ENCODE measurements around the gene MDFIC.

The MDFIC gene

DNA sequence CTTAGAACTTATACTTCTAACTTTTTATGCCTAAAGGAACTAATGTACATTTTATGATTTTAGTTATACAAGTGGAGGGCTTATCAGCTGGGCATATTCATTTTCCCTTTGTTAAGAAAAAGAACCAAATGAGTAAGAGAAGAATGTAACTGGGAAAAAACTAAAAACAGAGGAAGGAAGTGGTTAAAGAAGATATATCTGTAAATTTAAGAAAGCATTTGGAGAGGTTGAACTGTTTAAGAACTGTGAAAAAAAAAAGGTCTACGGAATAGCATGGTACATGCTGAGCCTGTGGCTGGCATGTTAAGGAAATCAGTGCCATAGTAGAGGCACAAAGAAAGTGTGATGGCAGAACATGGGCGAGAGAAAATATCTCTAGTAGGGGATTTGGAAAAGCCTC is 6.2 kb downstream of the MDFIC start:
- no peak for DNase-seq (ENCODE audit: low spot score)

DNA sequence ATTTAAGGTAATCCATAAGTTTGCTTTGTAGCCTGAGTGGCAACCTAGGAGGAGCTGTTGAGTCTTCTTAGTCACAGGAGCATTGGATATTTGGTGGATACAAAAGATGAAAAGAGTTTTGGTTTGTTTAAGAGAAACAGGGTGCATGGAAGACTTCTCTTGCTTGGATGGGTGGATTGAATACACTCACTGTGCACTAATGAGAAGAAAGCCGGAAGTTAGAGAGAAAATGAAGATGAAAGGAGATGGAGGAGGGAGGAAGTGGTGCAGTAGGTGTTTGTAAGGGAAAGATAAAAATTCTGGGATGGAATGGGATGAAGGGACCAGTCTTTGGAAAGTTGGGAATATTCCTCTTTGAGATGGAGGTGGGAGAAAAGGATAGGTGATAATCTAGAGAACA is 7.7 kb downstream of the MDFIC start:
- DNase-seq (ENCODE audit: low spot score), result no peak

DNA sequence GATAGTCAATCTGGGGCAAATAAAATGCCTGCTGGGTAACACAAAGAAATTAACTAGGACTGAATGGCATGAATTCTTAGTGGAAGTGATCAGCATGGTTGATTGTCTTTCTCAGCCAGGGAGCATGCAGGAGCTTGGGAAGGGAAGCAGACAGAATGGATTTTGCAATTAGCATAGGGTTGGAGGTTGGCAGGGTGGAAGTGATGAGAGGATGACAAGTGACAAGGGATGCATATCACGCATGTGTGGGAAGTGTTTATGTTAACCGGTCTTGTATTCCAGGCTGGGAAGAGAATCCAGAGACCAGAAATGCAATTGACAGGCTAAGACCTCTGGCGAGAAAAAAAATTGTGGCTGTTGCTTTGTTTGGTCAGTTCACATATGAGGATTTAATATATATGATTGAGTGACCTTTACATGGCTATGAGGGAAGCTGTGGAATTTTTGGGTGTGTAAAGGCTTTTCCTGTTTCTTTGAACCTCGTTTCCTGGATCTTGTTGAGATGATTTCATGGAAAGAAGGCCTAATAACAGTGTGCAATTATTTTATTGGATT is 8.3 kb downstream of the MDFIC start:
- no peak for DNase-seq (ENCODE audit: low spot score)

DNA sequence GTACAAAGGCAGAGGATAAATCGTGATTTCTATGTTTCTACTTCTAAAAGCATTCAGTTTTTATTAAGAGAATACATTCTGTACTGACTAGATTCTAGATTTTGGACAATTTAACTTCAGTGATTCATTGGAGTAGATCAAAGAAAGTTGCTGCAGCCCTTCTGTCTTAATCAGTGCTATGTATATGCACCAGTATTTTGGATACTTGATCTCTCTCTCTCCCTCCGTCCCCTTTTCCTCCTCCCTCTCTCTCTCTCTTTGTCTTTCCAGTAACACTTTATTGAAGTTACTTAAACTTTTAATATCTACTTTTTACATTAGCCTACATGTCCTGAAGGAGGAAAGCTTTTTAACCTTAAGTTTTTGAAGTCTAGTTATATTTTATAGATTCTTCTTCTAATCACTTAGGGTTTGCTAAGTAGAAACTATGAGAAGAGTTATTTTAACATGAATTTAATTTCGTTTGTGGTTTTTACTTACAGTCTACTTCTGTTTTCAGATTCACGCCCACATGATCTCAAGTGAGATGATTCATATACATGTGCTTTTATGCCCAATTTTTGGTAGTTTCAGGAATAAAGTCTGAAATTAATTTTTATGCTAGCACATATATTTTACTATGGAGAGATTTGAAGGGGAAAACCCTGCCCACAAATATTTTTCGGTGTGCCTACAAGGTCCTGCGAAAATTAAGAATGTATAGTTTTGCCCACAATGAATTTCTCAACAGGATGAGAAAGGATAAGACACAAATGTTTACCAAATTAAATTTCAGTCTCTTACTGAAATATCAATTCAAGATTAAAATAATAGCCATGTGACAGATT is 9.1 kb downstream of the MDFIC start:
- DNase-seq (ENCODE audit: low spot score), result peak; percentile 47

DNA sequence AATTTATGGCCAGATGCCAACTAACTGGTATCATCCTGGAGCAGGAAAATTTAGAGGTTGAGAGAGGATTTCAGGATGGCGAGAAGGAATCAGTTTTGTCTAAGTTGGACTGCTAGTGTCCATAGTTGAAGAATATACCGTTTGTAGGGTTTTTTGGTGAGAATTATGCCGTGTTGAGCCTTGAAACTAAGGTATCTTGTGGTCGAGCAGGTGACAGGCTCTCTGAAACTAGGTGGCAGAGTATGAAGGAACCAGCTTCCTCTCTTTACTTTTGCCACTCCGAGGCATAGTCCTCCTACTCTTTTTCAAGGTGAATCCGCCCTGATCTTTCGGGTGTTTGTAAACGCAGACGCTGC is 9.7 kb downstream of the MDFIC start:
- peak; percentile 62 for DNase-seq (ENCODE audit: low spot score)

DNA sequence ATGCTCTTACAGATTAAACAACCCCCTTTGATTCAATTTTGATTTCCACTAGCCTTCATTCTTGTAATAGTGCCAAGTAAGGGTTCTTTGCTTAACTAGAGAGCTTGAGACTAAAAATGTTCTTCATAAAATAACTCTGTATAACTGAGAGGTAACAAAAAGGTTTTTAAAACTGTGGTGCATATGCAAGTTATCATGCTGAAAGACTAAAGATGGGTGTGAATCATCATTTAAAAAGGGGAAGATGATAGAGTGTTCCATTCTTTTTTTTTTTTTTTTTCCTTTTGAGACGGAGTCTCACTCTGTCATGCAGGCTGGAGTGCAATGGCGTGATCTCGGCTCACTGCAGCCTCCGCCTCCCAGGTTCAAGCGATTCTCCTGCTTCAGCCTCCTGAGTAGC is 11.1 kb downstream of the MDFIC start:
- no peak for DNase-seq (ENCODE audit: low spot score)

DNA sequence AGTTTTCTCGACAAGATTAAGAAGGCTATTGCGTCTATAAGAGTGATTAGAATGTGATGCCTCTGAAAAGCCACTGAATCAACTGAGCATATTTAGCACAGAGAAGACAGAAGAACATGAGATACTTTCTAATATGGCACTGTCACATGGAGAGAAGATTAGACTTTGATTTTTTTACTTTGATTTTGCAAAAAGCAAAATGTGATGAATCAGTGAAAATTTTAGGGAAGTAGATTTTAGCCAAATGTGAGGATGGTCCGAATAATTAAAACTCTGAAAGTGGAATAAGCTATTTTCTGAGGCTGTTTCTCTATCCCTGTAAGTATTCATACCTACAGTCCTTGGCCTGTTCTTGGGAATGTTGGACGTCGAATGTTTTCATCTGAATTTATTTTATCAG is 11.8 kb downstream of the MDFIC start:
- no peak for DNase-seq (ENCODE audit: low spot score)

DNA sequence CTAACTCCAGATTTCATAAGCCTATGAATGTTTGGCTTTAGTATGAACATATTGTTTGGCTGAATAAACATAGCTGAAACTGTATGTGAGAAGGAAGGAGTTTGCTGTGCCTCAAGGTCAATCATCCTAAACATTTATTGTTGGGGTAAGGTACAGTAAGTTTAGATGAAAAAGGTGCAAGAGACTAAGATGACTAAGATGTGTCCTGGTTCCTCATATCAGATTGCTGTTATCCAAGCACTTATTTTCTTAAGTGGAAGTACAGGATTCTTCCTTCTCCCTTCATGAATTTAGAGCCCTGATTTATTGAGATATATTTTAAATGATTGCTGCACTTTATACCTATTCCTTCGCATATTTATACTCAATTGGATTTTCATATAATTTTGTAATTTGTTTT is 12.2 kb downstream of the MDFIC start:
- no peak for DNase-seq (ENCODE audit: low spot score)

DNA sequence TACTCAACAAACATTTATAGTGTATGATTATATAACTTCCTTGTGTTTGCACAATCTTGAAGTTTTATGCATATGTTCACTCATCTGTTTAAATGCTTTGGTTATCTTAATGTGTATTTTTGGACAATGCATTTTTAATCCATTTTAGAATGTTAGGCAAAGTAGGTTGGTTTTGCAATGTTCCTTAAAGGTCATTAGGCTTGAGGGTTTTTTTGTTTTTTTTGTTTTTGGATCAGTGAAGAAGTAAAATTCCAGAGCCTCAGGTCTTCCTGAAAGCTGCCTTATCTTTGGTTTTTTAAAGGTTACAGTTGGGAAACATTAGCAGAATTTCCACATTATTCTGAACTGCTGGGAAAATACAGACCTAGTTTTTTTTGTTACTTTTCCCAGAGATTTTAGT is 12.8 kb downstream of the MDFIC start:
- no peak for DNase-seq (ENCODE audit: low spot score)

DNA sequence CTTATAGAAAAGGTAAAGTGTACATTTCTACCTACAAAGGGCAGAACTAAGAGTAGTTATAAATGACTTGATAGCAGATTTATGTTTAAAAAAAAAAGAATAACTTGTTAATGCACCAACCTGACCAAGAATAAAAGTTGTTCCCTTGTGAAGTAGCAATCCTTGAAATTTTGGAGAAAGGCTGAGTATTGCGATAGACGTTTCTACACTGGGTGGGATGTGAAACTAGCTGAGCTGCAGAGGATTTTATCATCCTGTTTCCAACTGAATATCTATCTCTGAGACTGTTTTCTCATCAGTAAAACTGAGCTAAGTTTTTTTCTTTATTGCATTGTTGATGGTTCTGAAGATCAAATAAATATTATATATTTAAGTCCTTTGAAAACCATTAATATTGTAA is 14.6 kb downstream of the MDFIC start:
- DNase-seq (ENCODE audit: low spot score), result no peak

DNA sequence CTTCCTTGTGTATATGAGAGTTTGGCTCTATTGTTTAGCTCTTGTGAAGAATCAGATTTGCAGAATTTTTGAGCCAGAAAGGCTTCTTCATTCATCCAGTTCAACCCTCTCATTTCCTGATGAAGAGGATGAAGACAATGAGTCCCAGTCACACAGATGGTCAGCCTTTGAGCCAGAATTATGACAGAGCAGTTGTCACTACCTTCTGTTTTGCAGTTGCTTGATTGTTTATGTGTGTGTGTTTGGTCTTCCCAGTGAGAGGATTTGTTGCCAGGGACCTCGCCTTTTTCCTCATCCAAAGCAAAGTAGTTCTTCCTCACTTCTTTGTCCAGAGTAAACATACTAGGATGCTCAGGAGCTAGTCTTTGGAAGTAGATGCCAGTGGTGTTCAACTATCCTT is 15.6 kb downstream of the MDFIC start:
- no peak for DNase-seq (ENCODE audit: low spot score)

DNA sequence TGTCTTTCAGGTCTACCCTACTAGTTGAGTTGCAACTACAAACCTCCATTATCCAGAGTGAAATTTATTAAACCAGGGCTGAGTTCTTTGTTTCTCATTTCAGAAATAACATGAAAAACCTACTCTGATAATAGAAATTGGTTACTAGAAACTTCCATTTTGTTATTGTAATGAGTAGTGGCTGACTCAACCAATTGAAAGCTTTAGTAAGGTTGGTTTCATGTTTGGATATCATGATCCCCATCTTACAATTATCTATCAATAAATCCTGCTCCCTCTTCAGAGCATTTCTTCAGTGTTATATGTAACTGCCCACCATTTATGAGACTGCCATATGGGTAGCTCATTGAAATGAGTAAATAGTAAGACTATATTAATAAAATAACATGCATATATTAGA is 16.9 kb downstream of the MDFIC start:
- no peak for DNase-seq (ENCODE audit: low spot score)

DNA sequence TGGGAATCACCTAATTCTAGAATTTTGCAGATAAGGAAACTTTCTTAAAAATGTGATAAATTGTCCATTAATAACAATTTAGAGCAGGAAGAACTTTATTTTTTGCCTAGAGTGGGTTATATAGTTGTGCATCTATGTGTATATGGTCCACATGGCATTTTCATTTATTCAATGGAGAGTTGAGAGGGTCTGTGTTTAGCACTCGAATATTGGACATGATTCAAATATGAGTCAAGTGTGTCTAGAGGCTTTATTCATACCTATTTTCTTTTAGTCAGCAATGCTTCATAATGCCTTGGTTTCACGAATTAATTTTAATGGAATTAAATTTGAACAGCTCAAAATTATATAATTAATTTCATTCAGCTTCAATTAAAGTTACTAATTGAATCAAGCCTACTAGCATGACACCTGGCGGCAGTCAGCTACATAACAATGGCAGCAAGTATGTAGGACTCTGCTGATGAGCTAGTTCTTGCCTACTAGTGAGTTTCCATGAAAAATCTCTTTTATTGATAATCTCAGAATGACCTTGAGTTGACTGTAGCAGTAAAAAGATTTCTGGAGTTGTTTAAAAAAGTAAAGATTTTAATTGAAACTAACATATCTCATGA is 17.7 kb downstream of the MDFIC start:
- DNase-seq (ENCODE audit: low spot score), result peak; percentile 38

DNA sequence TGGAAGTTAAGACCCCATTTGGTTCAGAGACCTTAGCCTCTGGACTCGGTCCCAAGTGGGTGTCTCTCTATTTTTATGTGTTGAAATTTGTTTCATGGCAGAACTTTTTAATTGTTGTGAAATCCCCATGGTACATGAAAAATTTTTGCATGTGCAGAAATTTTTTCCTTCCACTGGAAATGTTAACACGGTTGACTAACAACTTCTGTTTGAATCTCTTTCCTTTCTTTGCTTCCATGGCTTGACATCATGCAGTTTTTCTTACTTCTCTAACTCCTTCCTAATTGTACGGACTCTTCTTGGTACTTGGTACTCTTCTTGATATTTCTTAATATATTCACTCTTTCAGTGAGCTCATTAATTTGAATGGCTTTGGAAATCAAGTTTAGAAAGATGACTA is 18.3 kb downstream of the MDFIC start:
- no peak for DNase-seq (ENCODE audit: low spot score)

DNA sequence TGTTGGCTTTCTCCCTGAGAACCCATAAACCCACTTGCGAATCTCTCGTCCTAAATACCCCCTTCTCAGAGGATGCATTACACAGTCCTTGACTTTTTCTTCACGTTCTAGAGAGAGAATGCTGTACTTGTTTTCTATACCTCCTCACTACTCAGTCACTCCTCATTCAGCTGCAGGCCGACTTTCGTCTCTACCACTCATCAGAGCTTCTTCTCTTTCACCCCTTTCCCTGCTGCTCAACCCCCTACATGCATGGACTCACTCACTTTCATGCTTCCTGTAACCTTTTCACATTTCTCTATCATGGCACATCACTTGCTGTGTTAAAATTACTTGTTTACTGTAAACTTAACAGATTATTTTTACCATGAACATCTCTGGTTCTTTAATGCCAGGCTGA is 19.8 kb downstream of the MDFIC start:
- no peak for DNase-seq (ENCODE audit: low spot score)

DNA sequence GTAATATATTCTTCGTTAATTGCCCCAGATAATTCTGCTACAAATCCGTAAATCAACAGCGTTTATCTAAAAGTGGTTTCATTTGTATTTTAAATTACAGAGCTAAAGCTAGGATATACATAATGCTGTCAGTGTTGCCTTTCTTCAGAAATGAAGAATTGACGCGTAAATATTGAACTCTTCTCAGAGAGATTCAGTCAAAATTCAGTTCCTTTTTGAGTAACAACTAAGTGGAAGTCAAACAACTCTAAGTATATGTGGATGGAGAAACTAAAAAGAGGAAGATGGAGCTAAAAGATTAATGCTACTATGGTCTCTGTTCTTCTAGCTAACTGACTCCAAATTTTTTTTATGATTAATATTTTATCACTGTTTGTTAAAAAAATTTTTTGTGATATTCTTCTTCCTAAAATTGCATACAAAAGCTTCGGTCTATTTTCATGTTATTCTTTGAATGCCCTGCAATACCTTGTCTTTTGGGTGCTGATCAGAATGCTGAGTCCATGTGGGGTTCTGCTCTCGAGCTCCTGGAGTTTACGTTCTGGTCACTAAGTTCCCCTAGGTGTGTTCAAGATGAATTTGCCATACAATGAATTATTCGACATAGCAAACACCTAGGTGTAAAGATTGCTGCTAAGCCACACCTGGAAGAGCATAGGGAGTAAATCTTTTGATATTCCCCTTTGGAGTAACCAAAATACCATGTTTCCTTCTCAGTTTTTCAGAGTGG is 20.7 kb downstream of the MDFIC start:
- DNase-seq (ENCODE audit: low spot score), result no peak

DNA sequence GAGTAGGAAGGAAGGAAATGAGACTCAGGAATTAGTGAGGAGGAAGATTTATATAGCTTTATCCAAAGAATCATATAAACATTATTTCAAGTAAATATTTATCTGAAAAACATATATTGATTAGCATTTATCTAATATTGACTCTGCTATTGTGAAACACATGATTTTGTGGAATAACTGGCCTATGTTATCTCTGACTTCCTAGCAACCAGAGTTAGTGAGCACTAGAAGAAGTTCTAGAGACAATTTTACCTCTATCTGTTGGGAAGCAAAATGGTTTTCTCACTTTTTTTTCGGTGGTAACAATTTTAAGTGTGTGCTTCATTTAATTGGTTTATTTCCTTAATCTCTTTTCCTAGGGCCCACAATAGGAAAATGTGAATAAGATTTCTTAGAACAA is 21.6 kb downstream of the MDFIC start:
- no peak for DNase-seq (ENCODE audit: low spot score)

DNA sequence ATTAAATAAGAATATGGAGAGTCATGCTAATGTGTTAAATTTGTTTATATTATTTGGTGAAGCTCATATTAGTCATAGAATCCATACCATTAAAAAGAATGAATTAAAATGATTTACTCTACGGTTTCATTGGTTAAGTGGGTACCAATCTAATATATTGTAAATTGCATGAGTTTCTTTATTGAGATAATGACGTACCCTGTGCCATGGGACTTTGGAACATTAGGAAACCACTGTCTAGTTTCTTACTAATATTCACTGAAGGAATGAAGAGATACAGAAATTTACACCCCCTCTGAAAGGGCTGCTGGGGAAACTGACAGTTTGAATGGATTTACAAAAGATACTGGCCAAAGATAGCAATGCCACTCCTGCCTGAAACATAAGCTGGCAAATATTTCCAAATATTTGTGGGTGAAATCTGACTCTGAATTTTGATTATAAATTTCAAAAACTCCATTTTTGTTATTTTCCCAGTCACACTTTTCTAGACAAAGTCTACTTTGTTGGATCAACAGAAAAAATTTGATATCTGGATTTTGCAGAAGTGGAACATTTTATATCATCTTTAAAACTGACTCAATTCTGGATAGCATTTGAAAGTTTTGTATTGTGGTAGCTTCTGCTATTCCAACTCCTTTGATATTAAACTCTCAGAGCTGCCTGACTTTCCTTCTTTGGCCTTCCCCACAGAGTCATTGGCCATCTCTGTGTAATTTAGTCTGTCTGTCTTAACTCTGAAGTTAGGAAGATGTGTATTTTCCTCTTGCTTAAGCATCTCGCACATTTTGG is 22.3 kb downstream of the MDFIC start:
- no peak for DNase-seq (ENCODE audit: low spot score)

DNA sequence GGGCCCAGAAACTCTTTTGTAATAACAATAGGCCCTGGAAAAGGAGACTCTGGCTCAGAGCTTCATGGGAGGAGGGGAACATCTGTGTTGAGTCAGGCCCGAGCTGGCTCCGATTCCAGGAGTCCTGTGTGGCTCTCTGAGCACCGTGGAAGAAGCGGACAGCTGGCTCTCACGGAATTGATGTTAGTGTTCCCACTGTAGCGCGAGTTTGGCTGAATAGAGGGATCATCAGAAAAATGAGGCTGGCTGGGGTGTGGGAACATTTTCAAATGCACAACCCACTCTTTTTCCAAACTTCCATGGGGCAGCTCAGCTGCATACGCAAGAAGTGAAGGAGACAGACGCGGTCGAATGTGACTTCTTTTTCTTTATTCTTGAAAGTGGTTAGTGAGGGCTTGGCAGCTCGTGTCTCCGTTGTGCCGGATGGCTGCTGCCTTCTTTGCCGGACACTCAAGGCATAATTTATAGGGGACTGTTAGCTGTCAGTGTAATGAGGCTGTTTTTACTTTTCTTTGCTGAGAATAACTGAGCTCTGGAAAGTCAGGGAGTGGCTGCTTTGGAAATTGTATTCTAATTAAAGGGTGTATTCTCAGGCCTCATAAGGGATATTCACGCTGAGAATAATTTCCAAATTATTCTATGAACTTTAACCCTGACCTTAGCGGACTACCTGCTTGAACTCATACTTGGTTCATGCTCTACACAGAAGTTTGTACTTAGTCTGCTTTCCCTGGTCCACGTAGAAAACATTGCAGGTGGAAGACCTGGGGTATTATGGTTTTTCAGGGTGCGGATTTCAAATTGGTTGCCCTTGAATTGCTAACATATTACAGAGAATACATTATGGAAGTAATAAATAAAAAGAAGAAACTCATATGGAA is 23.1 kb downstream of the MDFIC start:
- DNase-seq (ENCODE audit: low spot score), result no peak

DNA sequence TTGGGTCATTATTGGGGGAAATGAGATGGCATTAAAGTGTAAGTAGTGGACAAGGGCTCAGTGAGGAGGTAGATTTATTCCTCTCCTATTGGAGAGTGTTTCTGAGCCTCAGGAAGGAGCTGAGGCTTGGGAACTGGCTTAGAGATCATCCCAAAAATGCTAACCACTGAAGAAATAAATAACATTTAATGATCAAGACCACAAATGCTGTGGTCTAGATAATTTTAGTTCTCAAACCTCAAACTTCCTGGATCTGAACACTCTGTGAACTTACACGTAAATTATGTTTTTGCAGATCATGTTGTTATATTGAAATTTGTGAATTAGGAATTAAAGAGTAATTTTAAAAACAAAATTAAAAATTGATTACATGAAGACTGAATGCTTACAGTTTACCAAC is 27.3 kb downstream of the MDFIC start:
- no peak for DNase-seq (ENCODE audit: low spot score)

DNA sequence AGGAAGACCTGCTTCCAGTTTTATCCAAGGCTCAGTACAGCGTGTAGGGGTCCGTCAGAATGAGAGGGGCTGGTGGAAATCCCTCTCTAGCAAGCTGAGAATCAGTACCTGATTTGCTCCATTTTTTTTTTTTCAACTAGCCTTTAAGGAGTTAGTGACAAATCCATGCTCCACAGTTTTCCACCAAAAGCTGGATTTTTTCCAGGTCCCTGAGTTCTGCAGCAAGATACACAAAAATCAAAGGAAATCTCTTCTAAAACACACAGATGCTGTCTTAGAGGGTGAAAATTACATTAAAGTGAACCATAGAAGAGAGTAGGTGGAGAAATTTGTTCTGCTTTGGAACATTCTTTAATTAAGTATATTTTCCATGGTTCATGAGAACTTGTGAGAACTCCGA is 30.4 kb downstream of the MDFIC start:
- no peak for DNase-seq (ENCODE audit: low spot score)
